CD8-positive, alpha-beta memory T cell (primary cell): ENCODE measurements around the gene SYTL2. TPM values are rescaled to one million over a fixed set of nuclear protein-coding genes. Genes with fewer than 3 reads are reported as not detected.
"Not testable (repeated sequence)": the region's sequence is repeated elsewhere in the genome, so short reads cannot be mapped to it uniquely, and the experiment has no call there.

ENCODE experiments used
- CTCF ChIA-PET: fragments of 350-600 bp; sonication (Branson Sonifier 250); formaldehyde crosslinking; loops from one replicate; lab custom pipeline; 2021; ENCODE audit warnings: antibody characterized with exemption; lab: Charles Lee
- POLR2A ChIA-PET: fragments of 350-600 bp; sonication (Branson Sonifier 250); formaldehyde crosslinking; loops from one replicate; lab custom pipeline; 2021; ENCODE audit warnings: antibody characterized with exemption; lab: Charles Lee
- DNase-seq, 5 donors: peaks; one replicate each; pipeline versions ENCODE4 v3.0.0 to v3.0.0-alpha.2; 2020 to 2022; ENCODE audit warnings: mixed read lengths in 1 of 5
- H3K27ac ChIP-seq: one replicate; pipeline ENCODE4 v1.7.0; 2013; ENCODE audit warnings: low read depth, mild to moderate bottlenecking, low read length, moderate library complexity
- H3K27me3 ChIP-seq: 2 replicates; pipeline ENCODE4 v1.7.0; 2013; ENCODE audit warnings: low read length, mild to moderate bottlenecking; ENCODE audit not compliant: insufficient read depth, poor library complexity, severe bottlenecking
- H3K36me3 ChIP-seq: 2 replicates; pipeline ENCODE4 v1.7.0; 2013; ENCODE audit warnings: mild to moderate bottlenecking, low read length, moderate library complexity; ENCODE audit not compliant: insufficient read depth
- H3K4me1 ChIP-seq: 2 replicates; pipeline ENCODE4 v1.7.0; 2013; ENCODE audit warnings: mild to moderate bottlenecking, low read length, moderate library complexity; ENCODE audit not compliant: insufficient read depth
- H3K4me3 ChIP-seq: 2 replicates; pipeline ENCODE4 v1.7.0; 2013; ENCODE audit warnings: mild to moderate bottlenecking, low read length
- H3K9me3 ChIP-seq: 2 replicates; pipeline ENCODE4 v1.7.0; 2013; ENCODE audit warnings: mild to moderate bottlenecking, low read length
- H3K27ac Mint-ChIP-seq, 8 donors: one replicate each; pipeline ENCODE4 v1.8.0; 2020 to 2021; ENCODE audit warnings: mixed read lengths in 8 of 8, mild to moderate bottlenecking in 6 of 8, inconsistent platforms in 3 of 8, moderate library complexity in 3 of 8
- H3K27me3 Mint-ChIP-seq, 2 donors: one replicate each; pipeline ENCODE4 v1.8.0; 2020 to 2021; ENCODE audit warnings: mixed read lengths in 2 of 2, mild to moderate bottlenecking in 1 of 2, moderate library complexity in 1 of 2
- H3K36me3 Mint-ChIP-seq, 3 donors: one replicate each; pipeline ENCODE4 v1.8.0; 2020 to 2021; ENCODE audit warnings: mixed read lengths in 3 of 3, inconsistent platforms in 1 of 3, mild to moderate bottlenecking in 1 of 3
- H3K4me1 Mint-ChIP-seq, 3 donors: one replicate each; pipeline ENCODE4 v1.8.0; 2020 to 2021; ENCODE audit warnings: mixed read lengths in 3 of 3, inconsistent platforms in 1 of 3, mild to moderate bottlenecking in 1 of 3
- H3K4me3 Mint-ChIP-seq, 7 donors: one replicate each; pipeline ENCODE4 v1.8.0; 2020 to 2021; ENCODE audit warnings: mixed read lengths in 7 of 7, mild to moderate bottlenecking in 6 of 7, moderate library complexity in 4 of 7, inconsistent platforms in 2 of 7
- H3K9me3 Mint-ChIP-seq, 5 donors: one replicate each; pipeline ENCODE4 v1.8.0; 2020 to 2022; ENCODE audit warnings: mixed read lengths in 5 of 5, mild to moderate bottlenecking in 3 of 5, moderate library complexity in 2 of 5, inconsistent platforms in 1 of 5
- polyA plus RNA-seq: library from polyadenylated mRNA; unstranded; fragments of 300-500 nt; fragmentation: Illumina TruSeq; gene quantifications from one replicate; pipeline ENCODE4 v1.2.3, GENCODE V29; 2021
- total RNA-seq, 2 experiments: library from RNA; stranded (reverse); gene quantifications; one replicate each; pipeline ENCODE4 v1.2.3, GENCODE V29; 2021

SYTL2 gene, protein sequence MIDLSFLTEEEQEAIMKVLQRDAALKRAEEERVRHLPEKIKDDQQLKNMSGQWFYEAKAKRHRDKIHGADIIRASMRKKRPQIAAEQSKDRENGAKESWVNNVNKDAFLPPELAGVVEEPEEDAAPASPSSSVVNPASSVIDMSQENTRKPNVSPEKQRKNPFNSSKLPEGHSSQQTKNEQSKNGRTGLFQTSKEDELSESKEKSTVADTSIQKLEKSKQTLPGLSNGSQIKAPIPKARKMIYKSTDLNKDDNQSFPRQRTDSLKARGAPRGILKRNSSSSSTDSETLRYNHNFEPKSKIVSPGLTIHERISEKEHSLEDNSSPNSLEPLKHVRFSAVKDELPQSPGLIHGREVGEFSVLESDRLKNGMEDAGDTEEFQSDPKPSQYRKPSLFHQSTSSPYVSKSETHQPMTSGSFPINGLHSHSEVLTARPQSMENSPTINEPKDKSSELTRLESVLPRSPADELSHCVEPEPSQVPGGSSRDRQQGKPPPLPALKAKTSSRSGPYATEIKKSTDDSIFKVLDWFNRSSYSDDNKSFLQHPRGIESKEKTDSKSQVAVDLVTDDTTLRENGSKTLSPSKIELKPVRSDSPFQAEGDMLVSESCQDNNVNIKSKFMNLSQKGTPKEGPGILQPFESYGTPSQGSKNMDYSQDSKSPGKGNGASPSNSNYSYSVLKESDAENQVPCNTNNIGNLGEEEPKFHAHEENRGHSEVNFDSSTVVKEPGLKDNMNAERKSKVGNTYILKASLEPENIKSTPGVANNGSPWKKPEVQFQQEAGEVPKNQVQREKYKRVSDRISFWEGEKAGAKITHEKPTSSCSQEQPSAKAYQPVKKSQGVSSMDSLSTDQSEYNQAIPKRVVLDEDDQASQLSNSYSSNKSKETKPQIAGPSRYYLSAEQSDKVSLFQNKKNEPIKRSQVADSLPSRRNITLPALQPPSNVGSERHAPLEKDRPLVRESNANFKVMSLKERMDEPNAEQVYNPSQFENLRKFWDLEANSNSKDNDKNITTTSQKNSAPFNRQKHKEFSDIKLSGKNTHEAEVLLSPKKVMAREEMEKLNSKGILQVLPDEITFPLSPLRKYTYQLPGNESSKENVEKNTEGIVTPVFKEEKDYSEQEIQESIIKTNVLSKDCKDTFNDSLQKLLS (N-terminal part only)
- total RNA-seq (10 to 100 TPM; 12.4 to 13.2 TPM), polyA plus RNA-seq (52.3 TPM)

DNA sequence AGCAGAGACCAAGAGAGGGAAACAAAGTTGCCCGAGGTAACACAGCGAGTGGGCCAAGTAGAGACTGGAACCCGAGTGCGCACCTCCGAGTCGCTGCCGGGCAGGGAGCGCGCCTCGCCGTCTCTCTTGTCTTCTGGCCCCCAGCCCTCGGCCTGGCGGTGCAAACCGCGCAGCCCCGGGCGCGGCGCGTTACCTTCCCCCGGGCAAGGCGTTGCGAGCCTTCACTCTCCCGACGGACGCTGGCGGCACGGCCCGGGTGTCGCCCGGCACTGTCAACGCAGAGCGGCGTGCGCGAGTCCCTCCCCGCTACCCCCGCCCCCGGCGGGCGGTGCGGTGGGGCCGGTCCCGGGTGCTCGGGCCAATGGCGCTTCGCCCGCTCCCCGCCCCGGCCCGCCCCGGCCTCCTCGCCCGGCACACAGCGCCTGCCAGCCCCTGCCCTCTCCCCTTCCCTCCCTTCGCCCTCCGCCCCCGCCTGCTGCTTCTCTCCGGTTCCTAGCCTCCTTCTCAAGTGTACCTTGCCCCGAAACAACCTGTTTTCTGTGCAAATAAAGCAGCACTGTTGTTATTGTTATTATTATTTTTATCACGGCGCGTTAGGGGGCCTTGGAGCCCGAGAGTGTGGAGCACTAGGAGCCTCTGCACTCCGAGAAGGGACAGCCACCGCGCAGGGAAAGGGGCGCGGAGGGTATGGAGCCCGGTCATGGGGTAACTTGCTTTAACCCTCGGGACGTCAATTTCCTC lies at the start of gene SYTL2:
Gene SYTL2, minus strand, starts transcription at position 271 of the 741 bp plus-strand sequence. CDS start 53,416 bp downstream, outside the sequence.
- Mint-ChIP-seq H3K27ac (peak within 1 kb of the TSS; percentile 86 to 98 (median 96)), H3K9me3 (no peaks in the 10 kb centered on the region), H3K27me3 (peaks cover 0 to 1% of the 10 kb centered on the region in 2 donors), H3K4me3 (peak within 1 kb of the TSS; percentile 93 to 97 (median 94)), H3K36me3 (peaks cover 0 to 7% (median 2%) of the 10 kb centered on the region in 3 donors), H3K4me1 (peaks cover 47 to 64% (median 62%) of the 10 kb centered on the region in 3 donors)
- Histone ChIP-seq H3K36me3 (no peaks in the 10 kb centered on the region), H3K4me1 (peaks cover 26% of the 10 kb centered on the region), H3K4me3 (peak within 1 kb of the TSS; percentile 77), H3K27ac (peak within 1 kb of the TSS; percentile 51), H3K9me3 (no peaks in the 10 kb centered on the region), H3K27me3 (no peaks in the 10 kb centered on the region)
- ChIA-PET CTCF (interaction anchor here (0.7 to 2.5 kb wide), 10 partner anchors 11 to 118 kb away, joined by 3 to 11 read pairs (median 5); partner anchors contain the start of gene CCDC83), POLR2A (interaction anchor here (0.7 to 1.1 kb wide), 5 partner anchors 13 to 163 kb away, joined by 3 to 5 read pairs (median 3); partner anchors contain the start of gene TMEM126A)
- peak; percentile 73 to 83 (median 78) for DNase-seq

DNA sequence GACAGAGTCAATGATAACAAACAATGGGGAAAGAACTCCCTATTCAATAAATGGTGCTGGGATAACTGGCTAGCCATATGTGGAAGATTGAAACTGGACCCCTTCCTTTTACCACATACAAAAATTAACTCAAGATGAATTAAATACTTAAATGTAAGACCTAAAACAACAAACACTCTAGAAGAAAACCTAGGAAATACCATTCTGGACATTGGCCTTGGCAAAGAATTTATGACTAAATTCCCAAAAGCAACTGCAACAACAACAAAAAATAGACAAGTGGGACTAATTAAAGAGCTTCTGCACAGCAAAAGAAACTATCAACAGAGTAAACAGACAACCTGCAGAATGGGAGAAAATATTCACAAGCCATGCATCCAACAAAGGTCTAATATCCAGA lies 48.6 kb upstream of the SYTL2 start:
- peaks cover 4 to 10% (median 6%) of the 10 kb centered on the region in 3 donors for H3K4me1 Mint-ChIP-seq
- POLR2A ChIA-PET, DNase-seq, H3K27ac ChIP-seq, H3K36me3 ChIP-seq, H3K4me3 Mint-ChIP-seq, H3K9me3 ChIP-seq, H3K4me3 ChIP-seq, H3K27me3 Mint-ChIP-seq, H3K27me3 ChIP-seq, H3K4me1 ChIP-seq, H3K36me3 Mint-ChIP-seq, H3K27ac Mint-ChIP-seq, H3K9me3 Mint-ChIP-seq: not testable (repeated sequence)
- CTCF ChIA-PET, result interaction anchor here (0.6 kb wide), 1 partner anchor 27 kb away, joined by 3 read pairs; no protein-coding TSS in a partner anchor

DNA sequence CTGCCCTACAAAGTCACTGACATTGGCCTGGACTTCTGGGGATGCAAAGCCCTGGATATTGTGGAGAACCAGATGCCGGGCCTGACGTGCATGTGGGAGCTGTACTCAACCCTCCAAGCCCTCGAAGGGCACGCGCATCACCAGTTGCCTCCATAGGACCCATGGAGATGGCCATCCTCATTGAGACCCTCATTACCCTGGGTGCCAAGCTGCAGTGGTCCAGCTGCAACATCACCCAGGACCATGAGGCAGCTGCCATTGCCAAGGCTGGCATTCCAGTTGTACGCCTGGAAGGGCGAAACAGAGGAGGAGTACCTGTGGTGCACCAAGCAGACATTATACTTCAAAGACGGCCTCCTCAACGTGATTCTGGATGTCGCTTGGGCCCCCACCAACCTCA lies 46.2 kb upstream of the SYTL2 start:
- H3K4me3 Mint-ChIP-seq, result no peak overlapping the region
- no peaks in the 10 kb centered on the region for H3K9me3 ChIP-seq
- peaks cover 0 to 2% (median 0%) of the 10 kb centered on the region in 3 donors for H3K36me3 Mint-ChIP-seq
- H3K4me1 ChIP-seq, result peaks cover 9% of the 10 kb centered on the region
- CTCF ChIA-PET, result no interaction called here
- H3K9me3 Mint-ChIP-seq, result no peaks in the 10 kb centered on the region
- H3K4me1 Mint-ChIP-seq, result peaks cover 9 to 15% (median 11%) of the 10 kb centered on the region in 3 donors
- H3K36me3 ChIP-seq, result no peaks in the 10 kb centered on the region
- H3K27me3 Mint-ChIP-seq, result peaks cover 0 to 2% of the 10 kb centered on the region in 2 donors
- no peak overlapping the region for H3K27ac Mint-ChIP-seq
- no peaks in the 10 kb centered on the region for H3K27me3 ChIP-seq
- H3K4me3 ChIP-seq, result no peak overlapping the region
- H3K27ac ChIP-seq, result no peak overlapping the region
- POLR2A ChIA-PET, result no interaction called here
- DNase-seq, result no peak

DNA sequence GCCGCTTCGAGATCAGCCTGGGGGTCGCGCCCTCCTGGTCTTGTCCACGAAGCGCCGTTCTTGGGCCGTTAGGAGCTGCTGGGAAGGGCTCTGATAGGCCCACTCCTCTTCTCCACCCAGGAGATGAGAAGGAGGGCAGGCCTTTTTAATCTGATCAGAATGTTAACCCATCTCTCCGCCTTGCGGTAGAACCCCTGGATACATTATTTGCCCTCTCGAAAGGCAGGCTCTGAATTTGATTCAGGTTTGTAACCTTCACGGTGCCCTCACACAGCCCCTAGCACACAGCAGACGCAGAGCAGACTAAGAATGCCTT lies 44.4 kb upstream of the SYTL2 start, which contains the start of gene CCDC83:
Gene CCDC83, plus strand, starts transcription at position 43 of the 316 bp plus-strand sequence. CDS start 9,741 bp downstream, outside the sequence.
- Histone ChIP-seq H3K27ac (peak within 1 kb of the TSS; percentile 78), H3K9me3 (no peaks in the 10 kb centered on the region), H3K36me3 (no peaks in the 10 kb centered on the region), H3K27me3 (no peaks in the 10 kb centered on the region), H3K4me1 (peaks cover 9% of the 10 kb centered on the region), H3K4me3 (peak within 1 kb of the TSS; percentile 83)
- Mint-ChIP-seq H3K27ac (peak within 1 kb of the TSS; percentile 85 to 95 (median 94)), H3K4me3 (peak within 1 kb of the TSS; percentile 82 to 94 (median 90)), H3K4me1 (peaks cover 9 to 15% (median 11%) of the 10 kb centered on the region in 3 donors), H3K27me3 (no peaks in the 10 kb centered on the region), H3K9me3 (no peaks in the 10 kb centered on the region), H3K36me3 (peaks cover 0 to 2% (median under 1%) of the 10 kb centered on the region in 3 donors)
- CTCF ChIA-PET, result interaction anchor here (0.7 to 2.2 kb wide), 55 partner anchors 9 to 753 kb away, joined by 3 to 28 read pairs (median 5); partner anchors contain the start of genes CREBZF, HIKESHI and SYTL2
- POLR2A ChIA-PET, result interaction anchor here (0.6 to 1.4 kb wide), 6 partner anchors 27 to 338 kb away, joined by 3 to 12 read pairs (median 4); partner anchors contain the start of genes TMEM126A and TMEM126B
- DNase-seq, result no peak

- Histone ChIP-seq H3K36me3 (no peaks in the 10 kb centered on the region), H3K4me1 (peaks cover 9% of the 10 kb centered on the region), H3K4me3 (peak overlapping the region; percentile 83), H3K9me3 (no peaks in the 10 kb centered on the region), H3K27ac (peak overlapping the region; percentile 78), H3K27me3 (no peaks in the 10 kb centered on the region)
- H3K36me3 Mint-ChIP-seq, result peaks cover 0 to 4% (median 2%) of the 10 kb centered on the region in 3 donors
- H3K27me3 Mint-ChIP-seq, result no peaks in the 10 kb centered on the region
- H3K27ac Mint-ChIP-seq, result peak overlapping the region; percentile 85 to 95 (median 94)
- POLR2A ChIA-PET, result interaction anchor here (0.6 to 1.4 kb wide), 6 partner anchors 26 to 339 kb away, joined by 3 to 12 read pairs (median 4); partner anchors contain the start of genes TMEM126A and TMEM126B
- H3K4me3 Mint-ChIP-seq, result peak overlapping the region; percentile 82 to 94 (median 90)
- H3K9me3 Mint-ChIP-seq, result peaks cover 0 to 2% (median 0%) of the 10 kb centered on the region in 5 donors
- DNase-seq, result peak; percentile 82 to 91 (median 87)
- peaks cover 9 to 15% (median 11%) of the 10 kb centered on the region in 3 donors for H3K4me1 Mint-ChIP-seq
- CTCF ChIA-PET, result interaction anchor here (0.7 to 2.2 kb wide), 60 partner anchors 9 to 754 kb away, joined by 3 to 28 read pairs (median 4); partner anchors contain the start of genes CREBZF, HIKESHI and SYTL2
Observed at GRCh38 chr11:85854557-85855340, 43.8 kb upstream of the SYTL2 start.

GRCh38 chr11:85854212-85854556 lies 43.2 kb upstream of the SYTL2 start:
- Histone ChIP-seq H3K27ac (peak overlapping the region; percentile 78), H3K4me3 (peak overlapping the region; percentile 83), H3K9me3 (no peaks in the 10 kb centered on the region), H3K36me3 (no peaks in the 10 kb centered on the region), H3K27me3 (no peaks in the 10 kb centered on the region), H3K4me1 (peaks cover 9% of the 10 kb centered on the region)
- no peak for DNase-seq
- CTCF ChIA-PET, result interaction anchor here (0.7 to 2.2 kb wide), 47 partner anchors 8 to 754 kb away, joined by 3 to 28 read pairs (median 5); partner anchors contain the start of genes CREBZF and SYTL2
- peaks cover 0 to 4% (median 2%) of the 10 kb centered on the region in 3 donors for H3K36me3 Mint-ChIP-seq
- peak overlapping the region; percentile 82 to 94 (median 90) for H3K4me3 Mint-ChIP-seq
- peaks cover 0 to 2% (median 0%) of the 10 kb centered on the region in 5 donors for H3K9me3 Mint-ChIP-seq
- peaks cover 9 to 15% (median 11%) of the 10 kb centered on the region in 3 donors for H3K4me1 Mint-ChIP-seq
- H3K27ac Mint-ChIP-seq, result peak overlapping the region; percentile 84 to 95 (median 94)
- no peaks in the 10 kb centered on the region for H3K27me3 Mint-ChIP-seq
- POLR2A ChIA-PET, result interaction anchor here (1.1 to 1.4 kb wide), 3 partner anchors 191 to 339 kb away, joined by 5 to 12 read pairs (median 6); partner anchors contain the start of gene TMEM126A
